Mononuclear cell (primary cell): Measurements from ENCODE around the gene INHA. TPM values are rescaled to one million over a fixed set of nuclear protein-coding genes. Genes with fewer than 3 reads are reported as not detected.

Source experiments
- H3K27me3 ChIP-seq: 2 replicates; pipeline ENCODE4 v1.6.0; 2011; ENCODE audit warnings: low read length, control low read depth; ENCODE audit not compliant: insufficient read depth
- H3K4me1 ChIP-seq: 2 replicates; pipeline ENCODE4 v1.5.1; 2011; ENCODE audit warnings: mild to moderate bottlenecking, low read length, control low read depth; ENCODE audit not compliant: insufficient read depth
- H3K4me3 ChIP-seq: 2 replicates; pipeline ENCODE4 v1.5.1; 2011; ENCODE audit warnings: mild to moderate bottlenecking, low read length, moderate library complexity
- H3K9me3 ChIP-seq: 2 replicates; pipeline ENCODE4 v1.5.1; 2011; ENCODE audit warnings: low read depth, mild to moderate bottlenecking, control low read depth, low read length
- total RNA-seq: library from RNA; depleted of rRNA; stranded (reverse); fragments of >200 nt; gene quantifications from one replicate; pipeline ENCODE4 v1.2.3, GENCODE V29; 2012

Gene INHA
- total RNA-seq, 1 donor: not detected

GRCh38 chr2:219537657-219538488 is 34.2 kb upstream of the INHA start:
- H3K4me1 ChIP-seq: peaks cover 16% of the 10 kb centered on the region
- H3K9me3 ChIP-seq: no peaks in the 10 kb centered on the region
- no peak overlapping the region for H3K4me3 ChIP-seq
- peaks cover 11% of the 10 kb centered on the region for H3K27me3 ChIP-seq

- Histone ChIP-seq H3K27me3 (peaks cover 12% of the 10 kb centered on the region), H3K9me3 (no peaks in the 10 kb centered on the region), H3K4me3 (no peak overlapping the region), H3K4me1 (peaks cover 22% of the 10 kb centered on the region)
Measured at GRCh38 chr2:219538504-219538951, 33.6 kb upstream of the INHA start.

- H3K27me3 ChIP-seq: peaks cover 13% of the 10 kb centered on the region
- H3K9me3 ChIP-seq: no peaks in the 10 kb centered on the region
- peaks cover 28% of the 10 kb centered on the region for H3K4me1 ChIP-seq
- H3K4me3 ChIP-seq: no peak overlapping the region
Measured at GRCh38 chr2:219538956-219539788, 32.9 kb upstream of the INHA start.

GRCh38 chr2:219539926-219540678 is 32.0 kb upstream of the INHA start:
- Histone ChIP-seq H3K27me3 (peaks cover 21% of the 10 kb centered on the region), H3K4me3 (no peak overlapping the region), H3K4me1 (peaks cover 32% of the 10 kb centered on the region), H3K9me3 (no peaks in the 10 kb centered on the region)

GRCh38 chr2:219540784-219541504 is 31.2 kb upstream of the INHA start:
- Histone ChIP-seq H3K9me3 (no peaks in the 10 kb centered on the region), H3K27me3 (peaks cover 23% of the 10 kb centered on the region), H3K4me3 (no peak overlapping the region), H3K4me1 (peaks cover 32% of the 10 kb centered on the region)

GRCh38 chr2:219541611-219542180 is 30.4 kb upstream of the INHA start:
- H3K4me3 ChIP-seq: no peak overlapping the region
- peaks cover 32% of the 10 kb centered on the region for H3K4me1 ChIP-seq
- H3K9me3 ChIP-seq: no peaks in the 10 kb centered on the region
- H3K27me3 ChIP-seq: peaks cover 23% of the 10 kb centered on the region

- Histone ChIP-seq H3K4me1 (peaks cover 32% of the 10 kb centered on the region), H3K4me3 (peak overlapping the region; percentile 52), H3K27me3 (peaks cover 23% of the 10 kb centered on the region), H3K9me3 (no peaks in the 10 kb centered on the region)
Measured at GRCh38 chr2:219542931-219543595, 29.0 kb upstream of the INHA start.

- H3K4me1 ChIP-seq: peaks cover 32% of the 10 kb centered on the region
- H3K27me3 ChIP-seq: peaks cover 23% of the 10 kb centered on the region
- peak within 1 kb of the TSS; percentile 52 for H3K4me3 ChIP-seq
- no peaks in the 10 kb centered on the region for H3K9me3 ChIP-seq
Measured at GRCh38 chr2:219543596-219544358, 28.3 kb upstream of the INHA start, which contains the start of the genes CHPF and TMEM198. Gene CHPF (minus strand): TSS chr2:219543809. CDS start chr2:219543538, 271 bp downstream. Gene TMEM198 (plus strand): TSS chr2:219544028. CDS start chr2:219544728, 700 bp downstream.

- Histone ChIP-seq H3K9me3 (no peaks in the 10 kb centered on the region), H3K4me3 (no peak overlapping the region), H3K27me3 (peaks cover 23% of the 10 kb centered on the region), H3K4me1 (peaks cover 32% of the 10 kb centered on the region)
Measured at GRCh38 chr2:219544567-219544966, 27.5 kb upstream of the INHA start.

GRCh38 chr2:219545295-219545942 is 26.7 kb upstream of the INHA start:
- Histone ChIP-seq H3K9me3 (no peaks in the 10 kb centered on the region), H3K4me1 (peaks cover 32% of the 10 kb centered on the region), H3K4me3 (no peak overlapping the region), H3K27me3 (peaks cover 23% of the 10 kb centered on the region)

- Histone ChIP-seq H3K4me1 (peaks cover 32% of the 10 kb centered on the region), H3K9me3 (no peaks in the 10 kb centered on the region), H3K4me3 (no peak overlapping the region), H3K27me3 (peaks cover 25% of the 10 kb centered on the region)
Measured at GRCh38 chr2:219545943-219546352, 26.2 kb upstream of the INHA start.

- Histone ChIP-seq H3K9me3 (no peaks in the 10 kb centered on the region), H3K4me1 (peaks cover 24% of the 10 kb centered on the region), H3K27me3 (peaks cover 24% of the 10 kb centered on the region), H3K4me3 (no peak overlapping the region)
Measured at GRCh38 chr2:219547621-219548020, 24.5 kb upstream of the INHA start.
